Neural cell (in vitro differentiated cells): Measurements from ENCODE around the gene KCNJ3. TPM values are rescaled to one million over a fixed set of nuclear protein-coding genes. Genes with fewer than 3 reads are reported as not detected.

Experiments
- H2AFZ ChIP-seq: fragments of 200-600, 300-800 bp; sonication (generic), shearing (Covaris generic); 2 replicates; pipeline ENCODE4 v1.6.0; 2014; ENCODE audit warnings: low read depth, mild to moderate bottlenecking, antibody characterized with exemption, low read length, moderate library complexity
- H3F3A ChIP-seq: fragments of 200-600 bp; shearing (Covaris generic); 2 replicates; pipeline ENCODE4 v1.6.1; 2016; ENCODE audit warnings: mild to moderate bottlenecking, moderate library complexity, mixed read lengths, antibody characterized with exemption, low read length; ENCODE audit not compliant: insufficient read depth, poor library complexity, severe bottlenecking
- H3K27ac ChIP-seq: fragments of 200-600, 300-800 bp; sonication (generic), shearing (Covaris generic); 2 replicates; pipeline ENCODE4 v1.5.1; 2014; ENCODE audit warnings: mild to moderate bottlenecking, low read length, moderate library complexity
- H3K27me3 ChIP-seq: fragments of 300-800, 200-600 bp; sonication (generic), shearing (Covaris generic); 2 replicates; pipeline ENCODE4 v1.6.0; 2014; ENCODE audit warnings: mild to moderate bottlenecking, low read depth, low read length, moderate library complexity; ENCODE audit not compliant: insufficient read depth
- H3K36me3 ChIP-seq: fragments of 300-800, 200-600 bp; sonication (generic), shearing (Covaris generic); 2 replicates; pipeline ENCODE4 v1.5.1; 2014; ENCODE audit warnings: mild to moderate bottlenecking, antibody characterized with exemption, low read length, moderate library complexity; ENCODE audit not compliant: insufficient read depth
- H3K4me2 ChIP-seq: fragments of 300-800, 200-600 bp; sonication (generic), shearing (Covaris generic); 2 replicates; pipeline ENCODE4 v1.6.0; 2014; ENCODE audit warnings: mild to moderate bottlenecking, low read length
- H3K4me3 ChIP-seq: fragments of 300-800, 200-600 bp; sonication (generic), shearing (Covaris generic); 2 replicates; pipeline ENCODE4 v1.5.1; 2014; ENCODE audit warnings: mild to moderate bottlenecking, low read length, moderate library complexity
- H3K79me2 ChIP-seq: fragments of 200-600 bp; shearing (Covaris generic); replicated peaks from 2 replicates; pipeline ENCODE4 v1.6.0; 2014; ENCODE audit warnings: mild to moderate bottlenecking, low read length, moderate library complexity; ENCODE audit not compliant: insufficient read depth
- H3K9ac ChIP-seq: fragments of 300-800, 200-600 bp; sonication (generic), shearing (Covaris generic); 2 replicates; pipeline ENCODE4 v1.6.1; 2016; ENCODE audit warnings: mild to moderate bottlenecking, low read length, mixed read lengths
- H3K9me2 ChIP-seq: fragments of 200-600 bp; shearing (Covaris generic); 2 replicates; pipeline ENCODE4 v1.6.1; 2016; ENCODE audit warnings: mild to moderate bottlenecking, low read length, mixed read lengths; ENCODE audit not compliant: insufficient read depth
- H3K9me3 ChIP-seq: fragments of 200-600, 300-800 bp; sonication (generic), shearing (Covaris generic); 2 replicates; pipeline ENCODE4 v1.6.1; 2016; ENCODE audit warnings: mild to moderate bottlenecking, mixed run types, low read length, moderate library complexity, mixed read lengths
- H4K20me1 ChIP-seq: fragments of 200-600 bp; shearing (Covaris generic); 2 replicates; pipeline ENCODE4 v1.6.1; 2016; ENCODE audit warnings: mild to moderate bottlenecking, mixed run types; ENCODE audit not compliant: insufficient read depth
- CTCF ChIP-seq: fragments of 450-650 bp; IDR thresholded peaks from 2 replicates; pipeline ENCODE4 v1.5.1; 2014; ENCODE audit warnings: antibody characterized with exemption, mild to moderate bottlenecking, moderate library complexity; ENCODE audit not compliant: poor library complexity, severe bottlenecking
- EP300 ChIP-seq: fragments of 450-650 bp; conservative IDR thresholded peaks from 2 replicates; pipeline ENCODE4 v1.6.1; 2014; ENCODE audit warnings: antibody characterized with exemption, mild to moderate bottlenecking, moderate library complexity; ENCODE audit not compliant: poor library complexity, severe bottlenecking
- EZH2 ChIP-seq: fragments of 200-600, 300-800 bp; shearing (Covaris generic), sonication (generic); IDR thresholded peaks from 2 replicates; pipeline ENCODE4 v1.6.1; 2014; ENCODE audit warnings: antibody characterized with exemption, low read length, borderline replicate concordance, mild to moderate bottlenecking; ENCODE audit not compliant: insufficient read depth, poor library complexity, severe bottlenecking
- MXI1 ChIP-seq: fragments of 450-650 bp; conservative IDR thresholded peaks from 2 replicates; pipeline ENCODE4 v1.6.1; 2014; ENCODE audit warnings: antibody characterized with exemption, mild to moderate bottlenecking; ENCODE audit not compliant: poor library complexity, severe bottlenecking
- POLR2AphosphoS5 ChIP-seq: IDR thresholded peaks from 2 replicates; pipeline ENCODE4 v1.6.1; 2012
- RAD21 ChIP-seq: fragments of 450-650 bp; conservative IDR thresholded peaks from 2 replicates; pipeline ENCODE4 v1.6.1; 2014; ENCODE audit warnings: antibody characterized with exemption, mild to moderate bottlenecking, moderate library complexity
- REST ChIP-seq: IDR thresholded peaks from 2 replicates; pipeline ENCODE4 v1.6.1; 2012; ENCODE audit warnings: borderline replicate concordance
- SMC3 ChIP-seq: fragments of 450-650 bp; conservative IDR thresholded peaks from 2 replicates; pipeline ENCODE4 v1.6.1; 2014; ENCODE audit warnings: antibody characterized with exemption, mild to moderate bottlenecking, moderate library complexity; ENCODE audit not compliant: poor library complexity
- TAF1 ChIP-seq: IDR thresholded peaks from 2 replicates; pipeline ENCODE4 v1.6.1; 2012; ENCODE audit warnings: low read depth
- polyA plus RNA-seq: library from polyadenylated mRNA; depleted of rRNA; stranded (reverse); fragments of >200 nt; gene quantifications from 2 replicates; pipeline ENCODE4 v1.2.3, GENCODE V29; 2014

Gene KCNJ3
- polyA plus RNA-seq, 1 donor from 2014 or later = 0.68 TPM

GRCh38 chr2:154882725-154883124 lies 184.2 kb downstream of the KCNJ3 start:
- Histone ChIP-seq H3K4me3 (no peak overlapping the region), H3K9me2 (no peaks in the 10 kb centered on the region), H3K79me2 (no peaks in the 10 kb centered on the region)

GRCh38 chr2:154886316-154886715 lies 187.8 kb downstream of the KCNJ3 start:
- Histone ChIP-seq H3K9me2 (no peaks in the 10 kb centered on the region), H3K79me2 (no peaks in the 10 kb centered on the region), H3K4me3 (no peak overlapping the region), H3K36me3 (no peaks in the 10 kb centered on the region), H3K27ac (no peak overlapping the region), H4K20me1 (no peaks in the 10 kb centered on the region), H3K9me3 (peaks cover 3% of the 10 kb centered on the region), H2AFZ (no peak overlapping the region), H3K27me3 (no peaks in the 10 kb centered on the region), H3K9ac (no peak overlapping the region), H3F3A (no peaks in the 10 kb centered on the region), H3K4me2 (no peak overlapping the region)
- TF ChIP-seq SMC3 (no peak), EP300 (no peak), CTCF (no peak), TAF1 (no peak), RAD21 (no peak), MXI1 (no peak), EZH2 (no peak), POLR2AphosphoS5 (no peak)

More at GRCh38 chr2:154882725-154883124, 184.2 kb downstream of the KCNJ3 start:
- H3K27ac ChIP-seq = no peak overlapping the region
- no peak overlapping the region for H2AFZ ChIP-seq
- no peaks in the 10 kb centered on the region for H3F3A ChIP-seq
- H3K9me3 ChIP-seq = peaks cover 3% of the 10 kb centered on the region
- H4K20me1 ChIP-seq = no peaks in the 10 kb centered on the region
- H3K36me3 ChIP-seq = no peaks in the 10 kb centered on the region
- TF ChIP-seq MXI1 = no peak
- TF ChIP-seq CTCF = no peak
- TF ChIP-seq REST = no peak
- TF ChIP-seq SMC3 = no peak
- no peak for TF ChIP-seq EP300
- no peak for TF ChIP-seq TAF1
- TF ChIP-seq RAD21 = no peak
- TF ChIP-seq EZH2 = no peak
- no peak for TF ChIP-seq POLR2AphosphoS5
- no peaks in the 10 kb centered on the region for H3K27me3 ChIP-seq
- no peak overlapping the region for H3K9ac ChIP-seq
- no peak overlapping the region for H3K4me2 ChIP-seq
